ENCODE results near the gene FBXW11. TPM values are rescaled to one million over a fixed set of nuclear protein-coding genes. Genes with fewer than 3 reads are reported as not detected.
"Not testable (repeated sequence)": the region's sequence is repeated elsewhere in the genome, so short reads cannot be mapped to it uniquely, and the experiment has no call there.

Gene FBXW11
- total RNA-seq, 1 experiment from 2014 or later = 52.2 TPM

DNA sequence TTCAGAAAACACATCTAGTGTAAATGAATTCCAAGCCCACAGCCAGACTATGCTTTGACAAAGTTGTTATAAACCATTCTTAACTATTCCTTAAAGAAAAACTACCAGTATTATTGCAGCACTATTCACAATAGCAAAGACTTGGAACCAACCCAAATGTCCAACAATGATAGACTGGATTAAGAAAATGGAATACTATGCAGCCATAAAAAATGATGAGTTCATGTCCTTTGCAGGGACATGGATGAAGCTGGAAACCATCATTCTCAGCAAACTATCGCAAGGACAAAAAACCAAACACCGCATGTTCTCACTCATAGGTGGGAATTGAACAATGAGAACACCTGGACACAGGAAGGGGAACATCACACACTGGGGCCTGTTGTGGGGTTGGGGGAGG lies 120.4 kb downstream of the FBXW11 start:
- H3K27me3 Mint-ChIP-seq (ENCODE audit: low read depth); H3K27ac Mint-ChIP-seq; H3K4me1 Mint-ChIP-seq; ATAC-seq; POLR2A ChIA-PET; CTCF ChIA-PET; H3K4me3 Mint-ChIP-seq; H3K9me3 Mint-ChIP-seq; DNase-seq (ENCODE audit: low spot score): not testable (repeated sequence)
- H3K36me3 Mint-ChIP-seq = peaks cover 29% of the 10 kb centered on the region

DNA sequence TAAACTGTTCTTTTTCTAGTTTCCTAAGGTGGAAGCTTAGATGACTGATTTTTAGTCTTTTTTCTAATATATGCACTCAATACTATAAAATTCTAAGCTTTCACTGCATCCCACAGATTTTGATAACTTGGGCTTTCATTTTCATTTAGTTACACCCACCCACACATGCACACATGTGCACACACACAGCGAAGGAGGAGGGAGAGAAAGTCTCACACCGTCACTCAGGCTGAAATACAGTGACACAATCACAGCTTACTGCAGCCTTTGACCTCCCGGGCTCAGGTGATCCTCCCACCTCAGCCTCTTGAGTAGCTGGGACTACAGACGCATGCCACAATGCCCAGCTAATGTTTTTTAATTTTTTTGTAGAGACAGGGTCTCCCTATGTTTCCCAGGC lies 124.3 kb downstream of the FBXW11 start:
- ATAC-seq (no peak), DNase-seq (ENCODE audit: low spot score) (no peak)
- H3K9me3 Mint-ChIP-seq = no peaks in the 10 kb centered on the region
- no peaks in the 10 kb centered on the region for H3K4me1 Mint-ChIP-seq
- H3K27ac Mint-ChIP-seq = no peak overlapping the region
- ChIA-PET CTCF (interaction anchor here (0.9 to 1.2 kb wide), 2 partner anchors 24 to 464 kb away, joined by 5 read pairs; no protein-coding TSS in a partner anchor), POLR2A (no interaction called here)
- H3K36me3 Mint-ChIP-seq = peaks cover 18% of the 10 kb centered on the region
- no peaks in the 10 kb centered on the region for H3K27me3 Mint-ChIP-seq (ENCODE audit: low read depth)
- H3K4me3 Mint-ChIP-seq = no peak overlapping the region
- TF ChIP-seq NFATC4 (CRISPR knock-in tag; IDR thresholded peaks at IDR 0.05) (no peak), HMGA2 (CRISPR knock-in tag; IDR thresholded peaks at IDR 0.05) (no peak), CBFB (CRISPR knock-in tag; IDR thresholded peaks at IDR 0.05; ENCODE audit: low read depth) (no peak), IRF2 (CRISPR knock-in tag; IDR thresholded peaks at IDR 0.05; ENCODE audit: borderline replicate concordance, low read depth) (no peak), KAT7 (CRISPR knock-in tag; IDR thresholded peaks at IDR 0.05; ENCODE audit: borderline replicate concordance) (no peak), ZNF138 (CRISPR knock-in tag; conservative IDR thresholded peaks at IDR 0.05) (no peak), TCF7 (CRISPR knock-in tag; IDR thresholded peaks at IDR 0.05; ENCODE audit: low read depth) (no peak), CREB1 (CRISPR knock-in tag; IDR thresholded peaks at IDR 0.05) (no peak)
- TF ChIP-seq, protein P1, sequence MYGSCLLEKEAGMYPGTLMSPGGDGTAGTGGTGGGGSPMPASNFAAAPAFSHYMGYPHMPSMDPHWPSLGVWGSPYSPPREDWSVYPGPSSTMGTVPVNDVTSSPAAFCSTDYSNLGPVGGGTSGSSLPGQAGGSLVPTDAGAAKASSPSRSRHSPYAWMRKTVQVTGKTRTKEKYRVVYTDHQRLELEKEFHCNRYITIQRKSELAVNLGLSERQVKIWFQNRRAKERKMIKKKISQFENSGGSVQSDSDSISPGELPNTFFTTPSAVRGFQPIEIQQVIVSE (CRISPR knock-in tag; IDR thresholded peaks at IDR 0.05; ENCODE audit: borderline replicate concordance) = no peak
- TF ChIP-seq, protein P2, sequence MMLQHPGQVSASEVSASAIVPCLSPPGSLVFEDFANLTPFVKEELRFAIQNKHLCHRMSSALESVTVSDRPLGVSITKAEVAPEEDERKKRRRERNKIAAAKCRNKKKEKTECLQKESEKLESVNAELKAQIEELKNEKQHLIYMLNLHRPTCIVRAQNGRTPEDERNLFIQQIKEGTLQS (CRISPR knock-in tag; conservative IDR thresholded peaks at IDR 0.05) = no peak
- TF ChIP-seq, protein P3, sequence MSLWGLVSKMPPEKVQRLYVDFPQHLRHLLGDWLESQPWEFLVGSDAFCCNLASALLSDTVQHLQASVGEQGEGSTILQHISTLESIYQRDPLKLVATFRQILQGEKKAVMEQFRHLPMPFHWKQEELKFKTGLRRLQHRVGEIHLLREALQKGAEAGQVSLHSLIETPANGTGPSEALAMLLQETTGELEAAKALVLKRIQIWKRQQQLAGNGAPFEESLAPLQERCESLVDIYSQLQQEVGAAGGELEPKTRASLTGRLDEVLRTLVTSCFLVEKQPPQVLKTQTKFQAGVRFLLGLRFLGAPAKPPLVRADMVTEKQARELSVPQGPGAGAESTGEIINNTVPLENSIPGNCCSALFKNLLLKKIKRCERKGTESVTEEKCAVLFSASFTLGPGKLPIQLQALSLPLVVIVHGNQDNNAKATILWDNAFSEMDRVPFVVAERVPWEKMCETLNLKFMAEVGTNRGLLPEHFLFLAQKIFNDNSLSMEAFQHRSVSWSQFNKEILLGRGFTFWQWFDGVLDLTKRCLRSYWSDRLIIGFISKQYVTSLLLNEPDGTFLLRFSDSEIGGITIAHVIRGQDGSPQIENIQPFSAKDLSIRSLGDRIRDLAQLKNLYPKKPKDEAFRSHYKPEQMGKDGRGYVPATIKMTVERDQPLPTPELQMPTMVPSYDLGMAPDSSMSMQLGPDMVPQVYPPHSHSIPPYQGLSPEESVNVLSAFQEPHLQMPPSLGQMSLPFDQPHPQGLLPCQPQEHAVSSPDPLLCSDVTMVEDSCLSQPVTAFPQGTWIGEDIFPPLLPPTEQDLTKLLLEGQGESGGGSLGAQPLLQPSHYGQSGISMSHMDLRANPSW (CRISPR knock-in tag; conservative IDR thresholded peaks at IDR 0.05; ENCODE audit: low read depth) = no peak
- TF ChIP-seq, protein P4, sequence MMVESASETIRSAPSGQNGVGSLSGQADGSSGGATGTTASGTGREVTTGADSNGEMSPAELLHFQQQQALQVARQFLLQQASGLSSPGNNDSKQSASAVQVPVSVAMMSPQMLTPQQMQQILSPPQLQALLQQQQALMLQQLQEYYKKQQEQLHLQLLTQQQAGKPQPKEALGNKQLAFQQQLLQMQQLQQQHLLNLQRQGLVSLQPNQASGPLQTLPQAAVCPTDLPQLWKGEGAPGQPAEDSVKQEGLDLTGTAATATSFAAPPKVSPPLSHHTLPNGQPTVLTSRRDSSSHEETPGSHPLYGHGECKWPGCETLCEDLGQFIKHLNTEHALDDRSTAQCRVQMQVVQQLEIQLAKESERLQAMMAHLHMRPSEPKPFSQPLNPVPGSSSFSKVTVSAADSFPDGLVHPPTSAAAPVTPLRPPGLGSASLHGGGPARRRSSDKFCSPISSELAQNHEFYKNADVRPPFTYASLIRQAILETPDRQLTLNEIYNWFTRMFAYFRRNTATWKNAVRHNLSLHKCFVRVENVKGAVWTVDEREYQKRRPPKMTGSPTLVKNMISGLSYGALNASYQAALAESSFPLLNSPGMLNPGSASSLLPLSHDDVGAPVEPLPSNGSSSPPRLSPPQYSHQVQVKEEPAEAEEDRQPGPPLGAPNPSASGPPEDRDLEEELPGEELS (CRISPR knock-in tag; IDR thresholded peaks at IDR 0.05) = no peak
- TF ChIP-seq, protein P5, sequence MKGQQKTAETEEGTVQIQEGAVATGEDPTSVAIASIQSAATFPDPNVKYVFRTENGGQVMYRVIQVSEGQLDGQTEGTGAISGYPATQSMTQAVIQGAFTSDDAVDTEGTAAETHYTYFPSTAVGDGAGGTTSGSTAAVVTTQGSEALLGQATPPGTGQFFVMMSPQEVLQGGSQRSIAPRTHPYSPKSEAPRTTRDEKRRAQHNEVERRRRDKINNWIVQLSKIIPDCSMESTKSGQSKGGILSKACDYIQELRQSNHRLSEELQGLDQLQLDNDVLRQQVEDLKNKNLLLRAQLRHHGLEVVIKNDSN (CRISPR knock-in tag; IDR thresholded peaks at IDR 0.05) = no peak

DNA sequence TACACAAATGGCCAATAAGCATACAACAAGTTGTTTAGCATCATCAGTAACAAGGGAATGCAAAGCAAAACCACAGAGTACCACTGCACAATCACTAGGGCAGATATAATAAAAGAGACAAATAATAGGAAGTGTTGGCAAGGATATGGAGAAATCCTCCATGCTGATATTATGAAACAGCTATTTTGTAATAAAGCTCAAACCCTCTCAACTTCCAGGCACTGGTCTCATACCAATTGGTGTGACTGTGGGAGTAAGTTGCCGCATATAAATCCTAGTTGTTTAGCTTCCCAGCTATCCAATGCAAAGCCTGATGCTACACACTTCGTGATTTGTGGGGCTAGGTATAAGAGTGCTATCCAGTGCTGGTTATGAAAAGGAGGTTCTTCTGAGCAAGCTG lies 132.2 kb downstream of the FBXW11 start:
- no peak overlapping the region for H3K27ac Mint-ChIP-seq
- H3K27me3 Mint-ChIP-seq (ENCODE audit: low read depth) = no peaks in the 10 kb centered on the region
- no peak for DNase-seq (ENCODE audit: low spot score)
- ATAC-seq = no peak
- H3K4me1 Mint-ChIP-seq = no peaks in the 10 kb centered on the region
- ChIA-PET POLR2A (no interaction called here), CTCF (interaction anchor here (0.7 to 0.9 kb wide), 3 partner anchors 185 to 456 kb away, joined by 3 to 6 read pairs (median 3); no protein-coding TSS in a partner anchor)
- H3K9me3 Mint-ChIP-seq = no peaks in the 10 kb centered on the region
- no peak overlapping the region for H3K4me3 Mint-ChIP-seq
- peaks cover 38% of the 10 kb centered on the region for H3K36me3 Mint-ChIP-seq
- TF ChIP-seq TEAD4 (CRISPR knock-in tag; IDR thresholded peaks at IDR 0.05) (no peak), MXD4 (CRISPR knock-in tag; IDR thresholded peaks at IDR 0.05; ENCODE audit: borderline replicate concordance) (no peak), ZNF423 (CRISPR knock-in tag; IDR thresholded peaks at IDR 0.05) (no peak), KAT7 (CRISPR knock-in tag; IDR thresholded peaks at IDR 0.05; ENCODE audit: borderline replicate concordance) (no peak), ZNF219 (CRISPR knock-in tag; IDR thresholded peaks at IDR 0.05; ENCODE audit: borderline replicate concordance) (no peak)
- TF ChIP-seq, protein P3 (CRISPR knock-in tag; conservative IDR thresholded peaks at IDR 0.05; ENCODE audit: low read depth) = no peak
- TF ChIP-seq, protein P1 (CRISPR knock-in tag; IDR thresholded peaks at IDR 0.05; ENCODE audit: borderline replicate concordance) = no peak
- TF ChIP-seq, protein P6, sequence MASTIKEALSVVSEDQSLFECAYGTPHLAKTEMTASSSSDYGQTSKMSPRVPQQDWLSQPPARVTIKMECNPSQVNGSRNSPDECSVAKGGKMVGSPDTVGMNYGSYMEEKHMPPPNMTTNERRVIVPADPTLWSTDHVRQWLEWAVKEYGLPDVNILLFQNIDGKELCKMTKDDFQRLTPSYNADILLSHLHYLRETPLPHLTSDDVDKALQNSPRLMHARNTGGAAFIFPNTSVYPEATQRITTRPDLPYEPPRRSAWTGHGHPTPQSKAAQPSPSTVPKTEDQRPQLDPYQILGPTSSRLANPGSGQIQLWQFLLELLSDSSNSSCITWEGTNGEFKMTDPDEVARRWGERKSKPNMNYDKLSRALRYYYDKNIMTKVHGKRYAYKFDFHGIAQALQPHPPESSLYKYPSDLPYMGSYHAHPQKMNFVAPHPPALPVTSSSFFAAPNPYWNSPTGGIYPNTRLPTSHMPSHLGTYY (CRISPR knock-in tag; IDR thresholded peaks at IDR 0.05) = no peak
